ENCODE measurements around the gene PDCD6IP. TPM values are rescaled to one million over a fixed set of nuclear protein-coding genes. Genes with fewer than 3 reads are reported as not detected.
"Not testable (repeated sequence)": the region's sequence is repeated elsewhere in the genome, so short reads cannot be mapped to it uniquely, and the experiment has no call there.

Gene PDCD6IP
- polyA plus RNA-seq, 1 donor from 2014 or later, result 196 TPM

GRCh38 chr3:33779751-33780150, 18.7 kb upstream of the PDCD6IP start:
- no peak for TF ChIP-seq TAF1 (IDR thresholded peaks at IDR 0.05; ENCODE audit: low read depth)
- no peak for TF ChIP-seq MXI1 (conservative IDR thresholded peaks at IDR 0.05; ENCODE audit: poor library complexity, severe bottlenecking)
- no peak for TF ChIP-seq EZH2 (IDR thresholded peaks at IDR 0.05; ENCODE audit: borderline replicate concordance, insufficient read depth, low read length, poor library complexity, severe bottlenecking)
- TF ChIP-seq, protein P1, sequence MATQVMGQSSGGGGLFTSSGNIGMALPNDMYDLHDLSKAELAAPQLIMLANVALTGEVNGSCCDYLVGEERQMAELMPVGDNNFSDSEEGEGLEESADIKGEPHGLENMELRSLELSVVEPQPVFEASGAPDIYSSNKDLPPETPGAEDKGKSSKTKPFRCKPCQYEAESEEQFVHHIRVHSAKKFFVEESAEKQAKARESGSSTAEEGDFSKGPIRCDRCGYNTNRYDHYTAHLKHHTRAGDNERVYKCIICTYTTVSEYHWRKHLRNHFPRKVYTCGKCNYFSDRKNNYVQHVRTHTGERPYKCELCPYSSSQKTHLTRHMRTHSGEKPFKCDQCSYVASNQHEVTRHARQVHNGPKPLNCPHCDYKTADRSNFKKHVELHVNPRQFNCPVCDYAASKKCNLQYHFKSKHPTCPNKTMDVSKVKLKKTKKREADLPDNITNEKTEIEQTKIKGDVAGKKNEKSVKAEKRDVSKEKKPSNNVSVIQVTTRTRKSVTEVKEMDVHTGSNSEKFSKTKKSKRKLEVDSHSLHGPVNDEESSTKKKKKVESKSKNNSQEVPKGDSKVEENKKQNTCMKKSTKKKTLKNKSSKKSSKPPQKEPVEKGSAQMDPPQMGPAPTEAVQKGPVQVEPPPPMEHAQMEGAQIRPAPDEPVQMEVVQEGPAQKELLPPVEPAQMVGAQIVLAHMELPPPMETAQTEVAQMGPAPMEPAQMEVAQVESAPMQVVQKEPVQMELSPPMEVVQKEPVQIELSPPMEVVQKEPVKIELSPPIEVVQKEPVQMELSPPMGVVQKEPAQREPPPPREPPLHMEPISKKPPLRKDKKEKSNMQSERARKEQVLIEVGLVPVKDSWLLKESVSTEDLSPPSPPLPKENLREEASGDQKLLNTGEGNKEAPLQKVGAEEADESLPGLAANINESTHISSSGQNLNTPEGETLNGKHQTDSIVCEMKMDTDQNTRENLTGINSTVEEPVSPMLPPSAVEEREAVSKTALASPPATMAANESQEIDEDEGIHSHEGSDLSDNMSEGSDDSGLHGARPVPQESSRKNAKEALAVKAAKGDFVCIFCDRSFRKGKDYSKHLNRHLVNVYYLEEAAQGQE (IDR thresholded peaks at IDR 0.05; ENCODE audit: borderline replicate concordance), result no peak
- TF ChIP-seq POLR2AphosphoS5 (IDR thresholded peaks at IDR 0.05), result no peak
- TF ChIP-seq RAD21 (conservative IDR thresholded peaks at IDR 0.05), result no peak
- no peak for TF ChIP-seq SMC3 (conservative IDR thresholded peaks at IDR 0.05; ENCODE audit: poor library complexity)
- TF ChIP-seq EP300 (conservative IDR thresholded peaks at IDR 0.05; ENCODE audit: poor library complexity, severe bottlenecking), result no peak
- no peak for TF ChIP-seq CTCF (IDR thresholded peaks at IDR 0.05; ENCODE audit: poor library complexity, severe bottlenecking)
- no peak overlapping the region for H2AFZ ChIP-seq (ENCODE audit: low read depth, low read length)

GRCh38 chr3:33781413-33781812, 17.0 kb upstream of the PDCD6IP start:
- H3K9me2 ChIP-seq (ENCODE audit: insufficient read depth, low read length); H3K27me3 ChIP-seq (ENCODE audit: insufficient read depth, low read depth, low read length); H3K27ac ChIP-seq (ENCODE audit: low read length); H3K4me3 ChIP-seq (ENCODE audit: low read length); H3K9me3 ChIP-seq (ENCODE audit: low read length); H3F3A ChIP-seq (ENCODE audit: insufficient read depth, low read length, poor library complexity, severe bottlenecking); H3K4me2 ChIP-seq (ENCODE audit: low read length); H3K79me2 ChIP-seq (replicated peaks; ENCODE audit: insufficient read depth, low read length); H3K36me3 ChIP-seq (ENCODE audit: insufficient read depth, low read length); H3K9ac ChIP-seq (ENCODE audit: low read length); H2AFZ ChIP-seq (ENCODE audit: low read depth, low read length); H4K20me1 ChIP-seq (ENCODE audit: insufficient read depth): not testable (repeated sequence)

More at GRCh38 chr3:33779751-33780150, 18.7 kb upstream of the PDCD6IP start:
- H3K27me3 ChIP-seq (ENCODE audit: insufficient read depth, low read depth, low read length), result no peaks in the 10 kb centered on the region
- no peak overlapping the region for H3K27ac ChIP-seq (ENCODE audit: low read length)
- no peak overlapping the region for H3K4me3 ChIP-seq (ENCODE audit: low read length)
- no peaks in the 10 kb centered on the region for H3K9me2 ChIP-seq (ENCODE audit: insufficient read depth, low read length)
- H4K20me1 ChIP-seq (ENCODE audit: insufficient read depth), result no peaks in the 10 kb centered on the region
- H3K9me3 ChIP-seq (ENCODE audit: low read length), result no peaks in the 10 kb centered on the region
- H3K4me2 ChIP-seq (ENCODE audit: low read length), result no peak overlapping the region
- no peak overlapping the region for H3K9ac ChIP-seq (ENCODE audit: low read length)
- no peaks in the 10 kb centered on the region for H3K36me3 ChIP-seq (ENCODE audit: insufficient read depth, low read length)
- H3F3A ChIP-seq (ENCODE audit: insufficient read depth, low read length, poor library complexity, severe bottlenecking), result no peaks in the 10 kb centered on the region
- H3K79me2 ChIP-seq (replicated peaks; ENCODE audit: insufficient read depth, low read length), result no peaks in the 10 kb centered on the region
